Endothelial cell of umbilical vein (primary cell): ENCODE measurements around the gene CCDC54. TPM values are rescaled to one million over a fixed set of nuclear protein-coding genes. Genes with fewer than 3 reads are reported as not detected.

ENCODE experiments used
- BruUV-seq: library from RNA; stranded (reverse); fragments of 400-500 nt; replicated peaks from 2 replicates; lab custom pipeline; 2021; lab: Mats Ljungman, UMichigan
- CTCF ChIA-PET: fragments of 300-600, 350-600 bp; sonication (Branson Sonifier 250); formaldehyde crosslinking; loops from one replicate; lab custom pipeline; 2021; ENCODE audit warnings: antibody characterized with exemption, inconsistent platforms; lab: Charles Lee
- POLR2A ChIA-PET: fragments of 300-600, 350-600 bp; sonication (Branson Sonifier 250); formaldehyde crosslinking; loops from one replicate; lab custom pipeline; 2021; ENCODE audit warnings: antibody characterized with exemption, inconsistent platforms; lab: Charles Lee
- DNase-seq: peaks from one replicate; pipeline ENCODE4 v3.0.0-alpha.2; 2011; ENCODE audit warnings: low read depth, low spot score
- FAIRE-seq: peaks from 2 replicates; lab custom pipeline; 2011; peaks lifted over from hg19 to GRCh38; lab: Jason Lieb, UNC
- H2AFZ ChIP-seq: 2 replicates; pipeline ENCODE4 v1.6.0; 2012; ENCODE audit warnings: low read depth, low read length, control low read depth, inconsistent platforms
- H3K27ac ChIP-seq: 2 replicates; pipeline ENCODE4 v1.5.1; 2011; ENCODE audit warnings: low read depth, mild to moderate bottlenecking, control low read depth, low read length, moderate library complexity; ENCODE audit not compliant: insufficient read depth
- H3K27me3 ChIP-seq, 2 experiments: 2 replicates each; pipeline versions ENCODE4 v1.6.0 to v1.6.1; 2011; ENCODE audit warnings: low read length in 2 of 2, mixed read lengths in 1 of 2; ENCODE audit not compliant: control insufficient read depth in 2 of 2, insufficient read depth in 2 of 2
- H3K36me3 ChIP-seq, 2 experiments: 2 replicates in 1 of 2; 3 replicates in 1 of 2; pipeline ENCODE4 v1.5.1; 2011; ENCODE audit warnings: low read length in 2 of 2, mild to moderate bottlenecking in 1 of 2, moderate library complexity in 1 of 2; ENCODE audit not compliant: control insufficient read depth in 2 of 2, insufficient read depth in 2 of 2; ENCODE audit errors: extremely low read depth in 1 of 2
- H3K4me1 ChIP-seq: 3 replicates; pipeline ENCODE4 v1.5.1; 2011; ENCODE audit warnings: mild to moderate bottlenecking, low read length; ENCODE audit not compliant: control insufficient read depth, insufficient read depth; ENCODE audit errors: extremely low read depth
- H3K4me2 ChIP-seq: 2 replicates; pipeline ENCODE4 v1.6.1; 2011; ENCODE audit warnings: low read length, control low read depth, mixed read lengths; ENCODE audit not compliant: insufficient read depth
- H3K4me3 ChIP-seq, 3 experiments: fragments of 200-600 bp in 1 of 3; sonication (generic), shearing (Covaris generic) in 1 of 3; replicated peaks in 1 of 3; 2 replicates each; pipeline ENCODE4 v1.5.1; 2011 to 2016; ENCODE audit warnings: control low read depth in 3 of 3, low read length in 3 of 3, mild to moderate bottlenecking in 2 of 3, inconsistent platforms in 1 of 3, low read depth in 1 of 3, moderate library complexity in 1 of 3; ENCODE audit not compliant: insufficient read depth in 1 of 3
- H3K79me2 ChIP-seq: 2 replicates; pipeline ENCODE4 v1.6.0; 2012; ENCODE audit warnings: low read length, inconsistent platforms; ENCODE audit not compliant: control insufficient read depth, insufficient read depth
- H3K9ac ChIP-seq: replicated peaks from 2 replicates; pipeline ENCODE3; 2011; ENCODE audit warnings: low read length, control low read depth; ENCODE audit not compliant: insufficient read depth; ENCODE audit errors: extremely low read depth
- H3K9me1 ChIP-seq: replicated peaks from 3 replicates; pipeline ENCODE4 v1.6.0; 2011; ENCODE audit warnings: mild to moderate bottlenecking, low read length; ENCODE audit not compliant: control insufficient read depth, insufficient read depth; ENCODE audit errors: extremely low read depth
- H3K9me3 ChIP-seq: replicated peaks from 2 replicates; pipeline ENCODE4 v1.5.1; 2012; ENCODE audit warnings: low read length, inconsistent platforms; ENCODE audit not compliant: control insufficient read depth, insufficient read depth
- H4K20me1 ChIP-seq: replicated peaks from 2 replicates; pipeline ENCODE3; 2011; ENCODE audit warnings: mild to moderate bottlenecking, low read length; ENCODE audit not compliant: control insufficient read depth, insufficient read depth; ENCODE audit errors: extremely low read depth
- CTCF ChIP-seq, 2 donors: IDR thresholded peaks; 1 replicate in 1 of 2; 2 replicates in 1 of 2; pipeline ENCODE4 v1.5.1; 2011; ENCODE audit warnings: low read length in 2 of 2, mild to moderate bottlenecking in 2 of 2, moderate library complexity in 2 of 2, control low read depth in 1 of 2, inconsistent platforms in 1 of 2, low read depth in 1 of 2; ENCODE audit not compliant: insufficient read depth in 1 of 2; ENCODE audit errors: extremely low read depth in 1 of 2
- EZH2 ChIP-seq: IDR thresholded peaks from 2 replicates; pipeline ENCODE4 v1.6.1; 2012; ENCODE audit warnings: borderline replicate concordance, low read depth, mild to moderate bottlenecking, moderate library complexity, low read length, inconsistent platforms; ENCODE audit not compliant: severe bottlenecking
- FOS ChIP-seq: IDR thresholded peaks from 2 replicates; pipeline ENCODE4 v1.6.1; 2011; ENCODE audit warnings: mild to moderate bottlenecking, low read length, moderate library complexity, borderline replicate concordance; ENCODE audit not compliant: insufficient read depth
- GATA2 ChIP-seq: IDR thresholded peaks from 2 replicates; pipeline ENCODE4 v1.7.0; 2011; ENCODE audit warnings: low read depth, mild to moderate bottlenecking, moderate library complexity, mixed read lengths, low read length; ENCODE audit not compliant: insufficient read length, insufficient read depth
- JUN ChIP-seq: IDR thresholded peaks from 2 replicates; pipeline ENCODE4 v1.6.1; 2011; ENCODE audit warnings: borderline replicate concordance, low read depth; ENCODE audit not compliant: insufficient read length, insufficient read depth
- MAX ChIP-seq: IDR thresholded peaks from 2 replicates; pipeline ENCODE4 v1.6.1; 2011; ENCODE audit not compliant: insufficient read depth, insufficient read length
- MYC ChIP-seq: IDR thresholded peaks from one replicate; pipeline ENCODE4 v1.6.1; 2011; ENCODE audit warnings: mild to moderate bottlenecking, low read depth, low read length
- POLR2AphosphoS5 ChIP-seq: IDR thresholded peaks from 2 replicates; pipeline ENCODE4 v1.6.1; 2012; ENCODE audit warnings: low read depth, mild to moderate bottlenecking, control low read depth, low read length, moderate library complexity; ENCODE audit not compliant: insufficient read depth
- dilution Hi-C: fragments of 300-500 bp; cut with MboI; formaldehyde crosslinking; loops from one replicate; pipeline ENCODE4 v1.15.0; 2019; ENCODE audit warnings: low sequenced_read_pairs; ENCODE audit not compliant: extremely low pct_ligation_motif_present
- intact Hi-C: fragments of 100-400 bp; cut with micrococcal nuclease; formaldehyde crosslinking; loops from one replicate; pipeline ENCODE4 v1.10.0; 2022
- polyA plus RNA-seq, 4 experiments: library from polyadenylated mRNA; depleted of rRNA in 3 of 4; stranded (reverse) in 3 of 4; unstranded in 1 of 4; fragments of >200 nt; gene quantifications; 2 replicates each; pipeline versions ENCODE4 v1.2.1 to v1.2.3, GENCODE V29; 2011 to 2012; ENCODE audit warnings: missing spikeins in 1 of 4
- total RNA-seq: library from RNA; stranded (reverse); gene quantifications from 2 replicates; pipeline ENCODE4 v1.2.3, GENCODE V29; 2021

The CCDC54 gene
- total and polyA plus RNA-seq, 2 donors (not counting 3 experiments of a cell fraction or from before 2014, with no cell fraction given) = not detected

GRCh38 chr3:107410606-107411005 lies 33.4 kb downstream of the CCDC54 start:
- H3K79me2 ChIP-seq = no peaks in the 10 kb centered on the region
- FAIRE-seq (no peak), DNase-seq (no peak)
- H3K4me3 ChIP-seq = no peak overlapping the region
- no peak for TF ChIP-seq EZH2
- TF ChIP-seq CTCF (IDR thresholded peaks at IDR 0.05; ENCODE audit: extremely low read depth in 1 of 2, insufficient read depth in 1 of 2, low read depth in 1 of 2, low read length in 2 of 2) = no peak
- no peak for TF ChIP-seq POLR2AphosphoS5
- TF ChIP-seq JUN = no peak
- no peak for TF ChIP-seq FOS
- no peak for TF ChIP-seq MAX
- no peak for TF ChIP-seq MYC
- no peak for TF ChIP-seq GATA2
- dilution Hi-C loops (no loop called here), intact Hi-C loops (no loop called here)
- CTCF ChIA-PET = interaction anchor here (1.0 to 4.5 kb wide), 3 partner anchors 11 to 139 kb away, joined by 3 to 26 read pairs (median 5); no protein-coding TSS in a partner anchor
- no peak overlapping the region for H2AFZ ChIP-seq
- H3K4me2 ChIP-seq = no peak overlapping the region
- H4K20me1 ChIP-seq = no peaks in the 10 kb centered on the region
- H3K27ac ChIP-seq = no peak overlapping the region
- H3K9me1 ChIP-seq = no peaks in the 10 kb centered on the region
- H3K9me3 ChIP-seq = no peaks in the 10 kb centered on the region
- peaks cover 0 to 4% of the 10 kb centered on the region in 2 experiments for H3K27me3 ChIP-seq
- no peak overlapping the region for H3K9ac ChIP-seq
- no TSS peak for BruUV-seq
- no peaks in the 10 kb centered on the region for H3K36me3 ChIP-seq
- no peaks in the 10 kb centered on the region for H3K4me1 ChIP-seq
- POLR2A ChIA-PET = interaction anchor here (0.6 kb wide), 1 partner anchor 248 kb away, joined by 3 read pairs; no protein-coding TSS in a partner anchor
